ENCODE data around the gene POMT1.

POMT1 gene

GRCh38 chr9:131477367-131477766 lies 25.4 kb upstream of the POMT1 start:
- DNase-seq (ENCODE audit: low spot score) = peak; percentile 50

GRCh38 chr9:131477816-131478419 lies 24.8 kb upstream of the POMT1 start:
- DNase-seq (ENCODE audit: low spot score) = no peak

GRCh38 chr9:131478421-131478868 lies 24.3 kb upstream of the POMT1 start:
- no peak for DNase-seq (ENCODE audit: low spot score)

GRCh38 chr9:131478911-131479310 lies 23.8 kb upstream of the POMT1 start:
- DNase-seq (ENCODE audit: low spot score) = no peak

GRCh38 chr9:131480258-131480657 lies 22.5 kb upstream of the POMT1 start:
- DNase-seq (ENCODE audit: low spot score) = no peak

- no peak for DNase-seq (ENCODE audit: low spot score)
Observed at GRCh38 chr9:131481441-131482342, 21.0 kb upstream of the POMT1 start.

- no peak for DNase-seq (ENCODE audit: low spot score)
Observed at GRCh38 chr9:131482343-131483006, 20.2 kb upstream of the POMT1 start.

- DNase-seq (ENCODE audit: low spot score) = no peak
Observed at GRCh38 chr9:131483319-131484050, 19.2 kb upstream of the POMT1 start.

- DNase-seq (ENCODE audit: low spot score) = no peak
Observed at GRCh38 chr9:131484051-131484445, 18.7 kb upstream of the POMT1 start.

- DNase-seq (ENCODE audit: low spot score) = no peak
Observed at GRCh38 chr9:131484560-131485185, 18.0 kb upstream of the POMT1 start.

- no peak for DNase-seq (ENCODE audit: low spot score)
Observed at GRCh38 chr9:131485206-131485605, 17.5 kb upstream of the POMT1 start.

GRCh38 chr9:131485728-131486422 lies 16.8 kb upstream of the POMT1 start:
- no peak for DNase-seq (ENCODE audit: low spot score)

- DNase-seq (ENCODE audit: low spot score) = no peak
Observed at GRCh38 chr9:131487001-131487400, 15.7 kb upstream of the POMT1 start.

- no peak for DNase-seq (ENCODE audit: low spot score)
Observed at GRCh38 chr9:131487621-131488031, 15.1 kb upstream of the POMT1 start.

GRCh38 chr9:131490514-131490913 lies 12.2 kb upstream of the POMT1 start:
- no peak for DNase-seq (ENCODE audit: low spot score)

GRCh38 chr9:131491001-131491710 lies 11.6 kb upstream of the POMT1 start:
- no peak for DNase-seq (ENCODE audit: low spot score)

GRCh38 chr9:131492070-131492469 lies 10.6 kb upstream of the POMT1 start:
- no peak for DNase-seq (ENCODE audit: low spot score)

GRCh38 chr9:131494296-131494870 lies 8.3 kb upstream of the POMT1 start:
- DNase-seq (ENCODE audit: low spot score) = no peak

GRCh38 chr9:131495785-131496184 lies 6.9 kb upstream of the POMT1 start:
- no peak for DNase-seq (ENCODE audit: low spot score)

- no peak for DNase-seq (ENCODE audit: low spot score)
Observed at GRCh38 chr9:131496844-131497405, 5.8 kb upstream of the POMT1 start.

Measured in Ammon's horn (tissue), 1 donor.